ENCODE results near the gene HYAL3. TPM values are rescaled to one million over a fixed set of nuclear protein-coding genes. Genes with fewer than 3 reads are reported as not detected.

Gene HYAL3
- total and polyA plus RNA-seq, 10 of the 15 experiments (the other 5 are each of a cell fraction or from before 2014, with no cell fraction given), result 0.37 to 4.2 (median 2.8) TPM

- TF ChIP-seq USF1 (IDR thresholded peaks at IDR 0.05; ENCODE audit: borderline replicate concordance, extremely low read length, insufficient read depth, low read depth, low read length) (no peak), BCL11A (IDR thresholded peaks at IDR 0.05; ENCODE audit: low read depth, low read length) (no peak; the same call in 1 of the 2 replicates), ZNF274 (IDR thresholded peaks at IDR 0.05; ENCODE audit: insufficient read depth, insufficient read length) (no peak), NBN (IDR thresholded peaks at IDR 0.05) (peak; percentile 75), IKZF2 (IDR thresholded peaks at IDR 0.05) (peak; percentile 59 to 65; a peak in 2 of 4 replicates), ETV6 (conservative IDR thresholded peaks at IDR 0.05 in 1 of 2, IDR thresholded peaks at IDR 0.05 in 1 of 2; ENCODE audit: borderline replicate concordance in 1 of 2, low read depth in 1 of 2) (0 out of 4 replicates have a peak, but pooled peaks of 1 of the 2 experiments have one; percentile 20), NR2C1 (IDR thresholded peaks at IDR 0.05) (no peak), TARDBP (IDR thresholded peaks at IDR 0.05; ENCODE audit: borderline replicate concordance) (peak; percentile 87; the same call in 1 of the 2 replicates), CBFB (IDR thresholded peaks at IDR 0.05; ENCODE audit: low read depth) (no peak), NFYA (IDR thresholded peaks at IDR 0.05; ENCODE audit: borderline replicate concordance, low read depth, low read length) (no peak), CTCF (IDR thresholded peaks at IDR 0.05 in 2 of 3, conservative IDR thresholded peaks at IDR 0.05 in 1 of 3; ENCODE audit: control insufficient read depth in 2 of 3, extremely low read depth in 1 of 3, insufficient read depth in 1 of 3, low read depth in 3 of 3, low read length in 3 of 3) (peak; percentile 96 to 99 (median 98)), MTA2 (IDR thresholded peaks at IDR 0.05; ENCODE audit: low read depth) (peak; percentile 44; the same call in 1 of the 2 replicates), IRF4 (IDR thresholded peaks at IDR 0.05; ENCODE audit: low read depth, low read length) (no peak), CBX5 (IDR thresholded peaks at IDR 0.05; ENCODE audit: low read depth) (no peak), BHLHE40 (IDR thresholded peaks at IDR 0.05; ENCODE audit: borderline replicate concordance in 1 of 2, low read depth in 2 of 2, low read length in 1 of 2) (peak; percentile 90 to 95), DPF2 (IDR thresholded peaks at IDR 0.05) (peak; percentile 68), ZZZ3 (IDR thresholded peaks at IDR 0.05; ENCODE audit: control insufficient read depth, insufficient read length, low read depth) (no peak), RB1 (IDR thresholded peaks at IDR 0.05; ENCODE audit: borderline replicate concordance) (peak; percentile 78; the same call in 1 of the 2 replicates), CHD1 (IDR thresholded peaks at IDR 0.05; ENCODE audit: low read depth, low read length) (no peak), ATF7 (IDR thresholded peaks at IDR 0.05; ENCODE audit: low read depth) (no peak)
- TF ChIP-seq, protein P1, sequence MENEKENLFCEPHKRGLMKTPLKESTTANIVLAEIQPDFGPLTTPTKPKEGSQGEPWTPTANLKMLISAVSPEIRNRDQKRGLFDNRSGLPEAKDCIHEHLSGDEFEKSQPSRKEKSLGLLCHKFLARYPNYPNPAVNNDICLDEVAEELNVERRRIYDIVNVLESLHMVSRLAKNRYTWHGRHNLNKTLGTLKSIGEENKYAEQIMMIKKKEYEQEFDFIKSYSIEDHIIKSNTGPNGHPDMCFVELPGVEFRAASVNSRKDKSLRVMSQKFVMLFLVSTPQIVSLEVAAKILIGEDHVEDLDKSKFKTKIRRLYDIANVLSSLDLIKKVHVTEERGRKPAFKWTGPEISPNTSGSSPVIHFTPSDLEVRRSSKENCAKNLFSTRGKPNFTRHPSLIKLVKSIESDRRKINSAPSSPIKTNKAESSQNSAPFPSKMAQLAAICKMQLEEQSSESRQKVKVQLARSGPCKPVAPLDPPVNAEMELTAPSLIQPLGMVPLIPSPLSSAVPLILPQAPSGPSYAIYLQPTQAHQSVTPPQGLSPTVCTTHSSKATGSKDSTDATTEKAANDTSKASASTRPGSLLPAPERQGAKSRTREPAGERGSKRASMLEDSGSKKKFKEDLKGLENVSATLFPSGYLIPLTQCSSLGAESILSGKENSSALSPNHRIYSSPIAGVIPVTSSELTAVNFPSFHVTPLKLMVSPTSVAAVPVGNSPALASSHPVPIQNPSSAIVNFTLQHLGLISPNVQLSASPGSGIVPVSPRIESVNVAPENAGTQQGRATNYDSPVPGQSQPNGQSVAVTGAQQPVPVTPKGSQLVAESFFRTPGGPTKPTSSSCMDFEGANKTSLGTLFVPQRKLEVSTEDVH (IDR thresholded peaks at IDR 0.05; ENCODE audit: low read depth, partially characterized antibody), result no peak
- TF ChIP-seq, protein P2, sequence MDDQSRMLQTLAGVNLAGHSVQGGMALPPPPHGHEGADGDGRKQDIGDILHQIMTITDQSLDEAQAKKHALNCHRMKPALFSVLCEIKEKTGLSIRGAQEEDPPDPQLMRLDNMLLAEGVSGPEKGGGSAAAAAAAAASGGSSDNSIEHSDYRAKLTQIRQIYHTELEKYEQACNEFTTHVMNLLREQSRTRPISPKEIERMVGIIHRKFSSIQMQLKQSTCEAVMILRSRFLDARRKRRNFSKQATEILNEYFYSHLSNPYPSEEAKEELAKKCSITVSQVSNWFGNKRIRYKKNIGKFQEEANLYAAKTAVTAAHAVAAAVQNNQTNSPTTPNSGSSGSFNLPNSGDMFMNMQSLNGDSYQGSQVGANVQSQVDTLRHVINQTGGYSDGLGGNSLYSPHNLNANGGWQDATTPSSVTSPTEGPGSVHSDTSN (IDR thresholded peaks at IDR 0.05; ENCODE audit: insufficient replicate concordance, low read depth, low read length), result peak; percentile 1
Observed at GRCh38 chr3:50245831-50246516, 53.2 kb downstream of the HYAL3 start (continued).

All from GM12878 (cell line).